CD14-positive monocyte (primary cell): ENCODE data around the gene TEX19. TPM values are rescaled to one million over a fixed set of nuclear protein-coding genes. Genes with fewer than 3 reads are reported as not detected.

Experiments used
- DNase-seq, 3 donors: peaks; one replicate each; pipeline ENCODE4 v3.0.0-alpha.2; 2011 to 2022
- H2AFZ ChIP-seq: 2 replicates; pipeline ENCODE4 v1.6.0; 2012; ENCODE audit warnings: mild to moderate bottlenecking, low read depth, low read length, inconsistent platforms; ENCODE audit not compliant: insufficient read depth, poor library complexity, severe bottlenecking
- H3K27ac ChIP-seq, 2 donors: 1 replicate in 1 of 2; 2 replicates in 1 of 2; pipeline ENCODE4 v1.5.1; 2012 to 2013; ENCODE audit warnings: low read length in 2 of 2, control low read depth in 1 of 2, inconsistent platforms in 1 of 2, low read depth in 1 of 2, mild to moderate bottlenecking in 1 of 2
- H3K27me3 ChIP-seq, 2 donors: one replicate each; pipeline versions ENCODE4 v1.6.0 to v1.6.1; 2011 to 2013; ENCODE audit warnings: low read length in 2 of 2; ENCODE audit not compliant: control insufficient read depth in 2 of 2, insufficient read depth in 2 of 2
- H3K36me3 ChIP-seq, 2 donors: replicated peaks in 1 of 2; 1 replicate in 1 of 2; 2 replicates in 1 of 2; pipeline versions ENCODE4 v1.5.1 to v1.6.1; 2012 to 2013; ENCODE audit warnings: low read length in 2 of 2, control low read depth in 1 of 2, inconsistent platforms in 1 of 2, mild to moderate bottlenecking in 1 of 2; ENCODE audit not compliant: insufficient read depth in 2 of 2, control insufficient read depth in 1 of 2
- H3K4me1 ChIP-seq, 2 donors: 1 replicate in 1 of 2; 2 replicates in 1 of 2; pipeline versions ENCODE4 v1.5.1 to v1.6.1; 2012 to 2013; ENCODE audit warnings: low read length in 2 of 2, control low read depth in 1 of 2, inconsistent platforms in 1 of 2, mild to moderate bottlenecking in 1 of 2, moderate library complexity in 1 of 2; ENCODE audit not compliant: insufficient read depth in 2 of 2, control insufficient read depth in 1 of 2
- H3K4me2 ChIP-seq: replicated peaks from 2 replicates; pipeline ENCODE3; 2012; ENCODE audit warnings: low read length, moderate library complexity, mild to moderate bottlenecking; ENCODE audit not compliant: poor library complexity, severe bottlenecking; ENCODE audit errors: extremely low read depth
- H3K4me3 ChIP-seq, 3 experiments: fragments of 200-600 bp in 1 of 3; sonication (generic) in 1 of 3; replicated peaks in 1 of 3; 1 replicate in 2 of 3; 2 replicates in 1 of 3; pipeline ENCODE4 v1.5.1; 2011 to 2013; ENCODE audit warnings: low read length in 3 of 3, mild to moderate bottlenecking in 3 of 3, control low read depth in 2 of 3, low read depth in 2 of 3, inconsistent platforms in 1 of 3, moderate library complexity in 1 of 3
- H3K79me2 ChIP-seq: 2 replicates; pipeline ENCODE4 v1.6.0; 2012; ENCODE audit warnings: mild to moderate bottlenecking, control low read depth, inconsistent platforms, low read length, moderate library complexity; ENCODE audit not compliant: insufficient read depth
- H3K9ac ChIP-seq: 2 replicates; pipeline ENCODE4 v1.6.0; 2017; ENCODE audit warnings: low read length, mild to moderate bottlenecking; ENCODE audit not compliant: insufficient read depth, poor library complexity, severe bottlenecking
- H3K9me3 ChIP-seq, 2 donors: replicated peaks in 1 of 2; 1 replicate in 1 of 2; 2 replicates in 1 of 2; pipeline versions ENCODE4 v1.5.1 to v1.6.1; 2012 to 2013; ENCODE audit warnings: low read length in 2 of 2, control low read depth in 1 of 2; ENCODE audit not compliant: control insufficient read depth in 1 of 2, insufficient read depth in 1 of 2
- H4K20me1 ChIP-seq: 2 replicates; pipeline ENCODE4 v1.6.0; 2012; ENCODE audit warnings: mild to moderate bottlenecking, low read length, control low read depth, moderate library complexity; ENCODE audit not compliant: insufficient read depth
- H3K27ac Mint-ChIP-seq, 7 donors: one replicate each; pipeline ENCODE4 v1.8.0; 2020; ENCODE audit warnings: mild to moderate bottlenecking in 7 of 7, mixed read lengths in 7 of 7, moderate library complexity in 6 of 7, inconsistent platforms in 2 of 7
- H3K27me3 Mint-ChIP-seq, 3 donors: one replicate each; pipeline ENCODE4 v1.8.0; 2021 to 2022; ENCODE audit warnings: low read depth in 3 of 3, mild to moderate bottlenecking in 3 of 3, mixed read lengths in 3 of 3, moderate library complexity in 3 of 3, inconsistent platforms in 1 of 3
- H3K36me3 Mint-ChIP-seq, 2 donors: one replicate each; pipeline ENCODE4 v1.8.0; 2020; ENCODE audit warnings: mixed read lengths in 2 of 2, inconsistent platforms in 1 of 2, mild to moderate bottlenecking in 1 of 2
- H3K4me1 Mint-ChIP-seq: one replicate; pipeline ENCODE4 v1.8.0; 2020; ENCODE audit warnings: mild to moderate bottlenecking, mixed read lengths
- H3K4me3 Mint-ChIP-seq, 2 donors: one replicate each; pipeline ENCODE4 v1.8.0; 2020; ENCODE audit warnings: mild to moderate bottlenecking in 2 of 2, mixed read lengths in 2 of 2, moderate library complexity in 1 of 2
- H3K9me3 Mint-ChIP-seq, 7 donors: one replicate each; pipeline ENCODE4 v1.8.0; 2020 to 2022; ENCODE audit warnings: mixed read lengths in 7 of 7, mild to moderate bottlenecking in 6 of 7, moderate library complexity in 6 of 7, inconsistent platforms in 2 of 7
- WGBS: methylation state at CpG from one replicate; pipeline ENCODE4 v1.1.5; 2013; ENCODE audit warnings: missing lambda C conversion rate; ENCODE audit not compliant: insufficient coverage; 5-methylcytosine and 5-hydroxymethylcytosine counted together
- intact Hi-C, 2 donors: fragments of 100-400 bp; cut with micrococcal nuclease; formaldehyde crosslinking; loops; one replicate each; pipeline versions ENCODE4 v1.15.0 to v1.15.1; 2023
- polyA plus RNA-seq, 3 donors: library from polyadenylated mRNA; depleted of rRNA in 1 of 3; unstranded in 2 of 3; stranded (reverse) in 1 of 3; fragments of 300-500 nt in 2 of 3; fragments of >200 nt in 1 of 3; fragmentation: Illumina TruSeq in 2 of 3; gene quantifications; 1 replicate in 2 of 3; 2 replicates in 1 of 3; pipeline ENCODE4 v1.2.3, GENCODE V29; 2012 to 2021
- TF ChIP-seq, protein P1 (sequence below): fragments of 200-600 bp; IDR thresholded peaks from one replicate; pipeline ENCODE4 v1.8.0; 2022; ENCODE audit warnings: antibody characterized with exemption, mild to moderate bottlenecking

TEX19 gene
- polyA plus RNA-seq, 3 donors, result not detected

DNA sequence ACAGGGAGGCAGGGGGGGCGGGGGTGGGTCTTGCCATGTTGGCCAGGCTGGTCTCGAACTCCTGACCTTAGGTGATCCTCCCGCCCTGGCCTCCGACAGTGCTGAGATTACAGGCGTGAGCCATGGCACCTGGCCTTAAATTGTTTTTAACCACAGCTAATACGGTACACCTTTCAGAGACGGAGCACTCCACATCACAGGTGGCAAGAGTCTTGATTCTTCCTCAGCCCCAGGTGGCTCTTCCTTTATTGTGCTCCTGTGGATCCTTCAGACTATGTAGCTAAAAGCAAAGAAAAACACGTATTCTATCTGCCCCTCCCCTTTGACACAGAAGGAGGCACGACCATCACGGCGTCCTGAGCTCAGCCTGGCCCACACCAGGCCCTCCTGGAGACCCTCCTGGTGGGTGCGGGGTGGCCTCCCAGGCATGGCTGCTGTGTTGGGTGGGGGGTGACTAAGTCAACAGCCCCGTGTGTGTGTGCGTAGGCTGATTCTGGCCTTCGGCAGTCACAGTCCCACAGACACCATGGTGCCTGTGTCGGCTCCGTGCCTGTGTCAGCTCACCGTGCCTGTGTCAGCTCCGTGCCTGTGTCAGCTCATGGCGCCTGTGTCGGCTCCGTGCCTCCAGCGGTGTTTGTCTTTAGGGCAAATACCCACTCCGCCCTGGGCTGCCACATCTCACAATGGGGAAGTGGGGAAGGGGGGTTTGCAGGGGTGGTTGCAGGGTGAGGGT, 14.7 kb upstream of the TEX19 start:
- H3K4me1 Mint-ChIP-seq, result peaks cover 17% of the 10 kb centered on the region
- Histone ChIP-seq H2AFZ (no peak overlapping the region), H4K20me1 (no peaks in the 10 kb centered on the region), H3K79me2 (no peaks in the 10 kb centered on the region), H3K9me3 (peaks cover 0 to 3% of the 10 kb centered on the region in 2 donors), H3K9ac (no peak overlapping the region), H3K27ac (no peak overlapping the region), H3K4me3 (no peak overlapping the region), H3K4me1 (peaks cover 12 to 22% of the 10 kb centered on the region in 2 donors), H3K4me2 (no peak overlapping the region), H3K36me3 (no peaks in the 10 kb centered on the region), H3K27me3 (peaks cover 0 to 5% of the 10 kb centered on the region in 2 donors)
- peaks cover 0 to 12% (median 10%) of the 10 kb centered on the region in 7 donors for H3K9me3 Mint-ChIP-seq
- intact Hi-C loops, result no loop called here
- H3K36me3 Mint-ChIP-seq, result no peaks in the 10 kb centered on the region
- H3K27ac Mint-ChIP-seq, result no peak overlapping the region
- DNase-seq, result peak in 1 of 3 donors; percentile 4
- H3K4me3 Mint-ChIP-seq, result no peak overlapping the region
- TF ChIP-seq, protein P1, sequence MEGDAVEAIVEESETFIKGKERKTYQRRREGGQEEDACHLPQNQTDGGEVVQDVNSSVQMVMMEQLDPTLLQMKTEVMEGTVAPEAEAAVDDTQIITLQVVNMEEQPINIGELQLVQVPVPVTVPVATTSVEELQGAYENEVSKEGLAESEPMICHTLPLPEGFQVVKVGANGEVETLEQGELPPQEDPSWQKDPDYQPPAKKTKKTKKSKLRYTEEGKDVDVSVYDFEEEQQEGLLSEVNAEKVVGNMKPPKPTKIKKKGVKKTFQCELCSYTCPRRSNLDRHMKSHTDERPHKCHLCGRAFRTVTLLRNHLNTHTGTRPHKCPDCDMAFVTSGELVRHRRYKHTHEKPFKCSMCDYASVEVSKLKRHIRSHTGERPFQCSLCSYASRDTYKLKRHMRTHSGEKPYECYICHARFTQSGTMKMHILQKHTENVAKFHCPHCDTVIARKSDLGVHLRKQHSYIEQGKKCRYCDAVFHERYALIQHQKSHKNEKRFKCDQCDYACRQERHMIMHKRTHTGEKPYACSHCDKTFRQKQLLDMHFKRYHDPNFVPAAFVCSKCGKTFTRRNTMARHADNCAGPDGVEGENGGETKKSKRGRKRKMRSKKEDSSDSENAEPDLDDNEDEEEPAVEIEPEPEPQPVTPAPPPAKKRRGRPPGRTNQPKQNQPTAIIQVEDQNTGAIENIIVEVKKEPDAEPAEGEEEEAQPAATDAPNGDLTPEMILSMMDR, result no peak
- 92% methylated on average over 16 of the region's 24 CpGs for WGBS
- peaks cover 5 to 21% (median 14%) of the 10 kb centered on the region in 3 donors for H3K27me3 Mint-ChIP-seq

DNA sequence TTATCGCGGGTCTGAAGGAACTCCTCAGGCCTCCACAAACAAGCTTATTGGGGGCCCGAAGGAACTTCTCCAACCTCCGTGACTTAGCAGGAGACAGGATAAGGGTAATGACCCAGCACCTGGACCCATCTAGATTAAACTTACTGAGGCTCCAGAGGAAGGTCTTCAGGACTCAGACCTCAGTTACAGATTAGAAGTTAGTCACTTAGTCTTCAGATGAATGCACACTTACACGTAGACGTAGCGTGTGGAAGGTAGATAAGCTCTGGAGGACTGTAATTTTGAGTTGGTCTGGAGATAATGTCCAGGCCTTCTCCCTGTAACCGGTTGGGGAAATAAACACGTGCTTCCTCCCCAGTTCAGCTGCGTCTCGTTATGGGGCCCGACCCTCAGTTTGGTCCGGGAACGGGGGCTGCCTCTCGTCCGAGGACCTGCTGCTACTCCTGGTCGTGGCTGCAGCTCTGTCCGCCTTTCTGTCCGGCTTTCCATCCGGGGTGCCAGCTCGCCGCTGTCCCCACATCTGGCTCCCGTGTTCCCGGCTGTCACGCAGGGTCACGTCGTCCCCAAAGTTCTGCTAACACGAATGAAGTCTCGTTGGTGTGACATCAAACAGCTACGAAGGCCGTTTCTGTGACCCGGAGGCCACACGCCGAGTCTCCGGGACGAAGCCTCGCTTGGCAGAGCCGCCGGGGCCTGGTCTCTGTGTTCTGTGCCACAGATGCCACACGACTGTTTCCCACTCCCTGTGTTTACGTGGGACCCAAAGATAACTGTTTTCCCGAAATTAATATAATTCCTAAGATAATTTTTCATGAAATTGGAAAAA, 13.7 kb upstream of the TEX19 start:
- peaks cover 7 to 16% of the 10 kb centered on the region in 2 donors for H3K4me1 ChIP-seq

More for the DNA sequence above, 13.7 kb upstream of the TEX19 start:
- Mint-ChIP-seq H3K27me3 (peaks cover 5 to 21% (median 18%) of the 10 kb centered on the region in 3 donors), H3K4me3 (no peak overlapping the region), H3K36me3 (no peaks in the 10 kb centered on the region), H3K9me3 (peaks cover 0 to 11% (median 8%) of the 10 kb centered on the region in 7 donors), H3K4me1 (peaks cover 13% of the 10 kb centered on the region), H3K27ac (no peak overlapping the region)
- H3K9me3 ChIP-seq, result peaks cover 0 to 3% of the 10 kb centered on the region in 2 donors
- peaks cover 0 to 5% of the 10 kb centered on the region in 2 donors for H3K27me3 ChIP-seq
- no peak for DNase-seq
- TF ChIP-seq, protein P1, result no peak
- no peaks in the 10 kb centered on the region for H3K79me2 ChIP-seq
- whole genome bisulfite sequencing, result 95% methylated on average over 37 of the region's 42 CpGs
- H3K9ac ChIP-seq, result no peak overlapping the region
- intact Hi-C loops, result no loop called here
- no peak overlapping the region for H3K4me3 ChIP-seq
- no peak overlapping the region for H3K4me2 ChIP-seq
- no peak overlapping the region for H3K27ac ChIP-seq
- no peaks in the 10 kb centered on the region for H3K36me3 ChIP-seq
- no peak overlapping the region for H2AFZ ChIP-seq
- no peaks in the 10 kb centered on the region for H4K20me1 ChIP-seq
